NB4 (cell line): Measurements from ENCODE around the gene TRIM62.

Experiments
- DNase-seq: peaks from one replicate; pipeline ENCODE4 v3.0.0; 2010; ENCODE audit warnings: low read depth
- H3K4me3 ChIP-seq: one replicate; pipeline ENCODE4 v1.5.1; 2011; ENCODE audit warnings: mild to moderate bottlenecking, low read depth, low read length, moderate library complexity
- CTCF ChIP-seq: IDR thresholded peaks from one replicate; pipeline ENCODE4 v1.5.1; 2012; ENCODE audit warnings: low read depth, low read length
- MAX ChIP-seq: IDR thresholded peaks from 2 replicates; pipeline ENCODE4 v1.6.1; 2011; ENCODE audit warnings: low read depth, low read length
- MYC ChIP-seq: IDR thresholded peaks from 2 replicates; pipeline ENCODE4 v1.6.1; 2011; ENCODE audit warnings: low read depth, low read length
- POLR2A ChIP-seq: IDR thresholded peaks from 2 replicates; pipeline ENCODE4 v1.6.1; 2011; ENCODE audit warnings: mild to moderate bottlenecking; ENCODE audit not compliant: insufficient read length; ENCODE audit errors: extremely low read depth

The TRIM62 gene

GRCh38 chr1:33221385-33221758 lies 39.5 kb upstream of the TRIM62 start:
- no peak overlapping the region for H3K4me3 ChIP-seq
- DNase-seq, result no peak
- no peak for TF ChIP-seq CTCF

DNA sequence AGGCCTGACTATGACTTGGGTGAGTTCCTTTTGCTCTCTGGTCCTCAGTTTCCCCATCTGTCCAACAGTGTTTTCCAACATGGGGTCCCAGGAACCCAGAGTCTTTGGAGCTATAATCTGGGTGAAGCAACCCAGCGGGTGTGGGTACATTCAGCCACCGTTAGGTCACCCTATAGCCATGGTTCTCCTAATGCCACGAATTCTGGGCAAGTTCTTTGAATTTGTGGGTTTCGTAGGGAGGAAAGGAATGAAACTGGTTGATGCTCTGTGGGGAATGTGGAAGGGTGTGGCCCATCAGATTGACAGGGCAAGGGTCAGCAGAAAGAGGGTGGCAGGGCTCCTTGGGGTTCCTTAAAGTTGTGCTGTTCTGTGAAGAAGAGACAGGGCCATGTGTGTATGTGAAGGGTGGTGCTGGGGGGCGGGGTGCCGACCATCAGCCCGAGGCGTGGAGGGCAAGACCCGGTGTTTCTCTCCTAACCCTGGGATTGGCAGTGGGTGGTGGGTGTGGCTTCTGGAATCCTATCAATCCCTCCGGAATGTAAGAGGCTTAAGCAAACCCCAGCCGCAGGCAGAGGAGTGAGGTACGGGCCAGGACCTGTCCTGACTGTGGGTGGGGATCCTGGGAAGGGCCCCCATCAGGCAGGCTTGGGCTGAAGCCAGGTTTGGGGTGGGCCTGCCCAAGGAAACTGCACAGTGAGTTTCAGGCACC lies 39.0 kb upstream of the TRIM62 start:
- no peak for DNase-seq
- TF ChIP-seq CTCF (no peak), MYC (no peak), MAX (no peak), POLR2A (no peak)
- no peak overlapping the region for H3K4me3 ChIP-seq

DNA sequence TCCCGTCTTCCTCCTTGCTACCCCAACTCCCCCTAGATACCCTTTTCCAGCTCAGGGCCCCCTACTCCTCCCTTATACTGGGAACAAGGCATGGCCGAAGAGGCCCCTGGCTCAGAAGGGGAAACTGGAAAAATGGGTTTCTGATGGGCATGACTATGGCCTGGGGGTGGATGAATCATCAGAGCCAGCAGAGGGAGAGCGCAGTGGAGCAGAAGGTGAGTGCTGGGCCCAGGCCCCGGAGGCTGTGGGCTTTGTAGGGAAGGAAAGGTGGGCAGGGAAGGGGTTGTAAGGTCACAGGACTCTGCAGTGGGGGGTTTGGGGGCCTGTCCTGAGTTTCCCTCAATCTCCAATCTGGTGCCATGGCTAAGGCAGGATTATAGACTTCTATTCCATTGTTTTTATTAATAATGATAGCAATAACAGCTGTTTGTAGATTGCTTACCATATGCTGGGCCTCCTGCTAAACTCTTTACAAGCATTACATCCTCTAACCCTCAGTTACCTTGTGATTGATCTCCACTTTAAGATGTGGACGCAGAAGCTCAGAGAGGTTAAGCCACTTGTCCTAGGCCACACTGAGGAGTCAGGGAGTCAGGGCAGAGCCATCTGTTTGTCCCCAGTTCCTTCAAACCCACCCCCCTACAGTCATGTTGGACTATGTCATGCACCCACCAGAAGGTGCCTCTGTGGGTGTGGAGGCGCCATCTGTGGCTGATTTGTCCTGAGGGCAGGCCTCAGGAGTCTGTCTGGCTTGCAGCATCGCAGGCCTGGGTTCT lies 38.2 kb upstream of the TRIM62 start:
- TF ChIP-seq MYC (no peak), CTCF (no peak), POLR2A (no peak), MAX (no peak)
- no peak for DNase-seq
- no peak overlapping the region for H3K4me3 ChIP-seq

GRCh38 chr1:33211972-33212371 lies 30.1 kb upstream of the TRIM62 start:
- DNase-seq, result no peak
- H3K4me3 ChIP-seq, result no peak overlapping the region
- TF ChIP-seq MYC (no peak), POLR2A (no peak), CTCF (no peak), MAX (no peak)

DNA sequence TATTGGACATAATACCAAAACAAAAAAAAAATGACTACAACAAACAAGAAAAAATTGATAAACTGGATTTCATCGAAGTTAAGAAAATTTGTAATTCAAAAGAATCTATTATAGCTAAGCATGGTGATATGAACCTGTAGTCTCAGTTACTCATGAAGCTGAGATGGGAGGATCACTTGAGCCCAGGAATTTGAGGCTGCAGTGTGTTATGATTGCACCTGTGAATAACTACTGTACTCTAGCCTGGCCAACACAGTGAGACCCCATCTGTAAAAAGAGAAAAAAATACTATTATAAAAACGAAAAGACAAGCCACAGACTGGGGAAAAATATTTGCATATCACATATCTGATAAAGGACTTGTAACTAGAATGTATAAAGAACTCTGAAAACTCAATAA lies 24.5 kb upstream of the TRIM62 start:
- no peak for DNase-seq
- H3K4me3 ChIP-seq, result no peak overlapping the region
- TF ChIP-seq MYC (no peak), POLR2A (no peak), MAX (no peak), CTCF (no peak)
